NCI-H526 treated with DMSO at 0.1 percent for 48 hours (cell line): ENCODE data around the gene HSD11B2.

Source experiments
- DNase-seq: peaks from one replicate; lab custom pipeline; 2025; lab: John Stamatoyannopoulos, UW

Gene HSD11B2

GRCh38 chr16:67451704-67452435 is 20.9 kb downstream of the HSD11B2 start:
- no peak for DNase-seq

GRCh38 chr16:67454104-67454503 is 23.2 kb downstream of the HSD11B2 start:
- no peak for DNase-seq

- DNase-seq, result no peak
These were observed 23.9 kb downstream of the HSD11B2 start for GRCh38 chr16:67454852-67455251.

- DNase-seq, result no peak
These were observed 25.6 kb downstream of the HSD11B2 start for GRCh38 chr16:67456391-67457081.

- no peak for DNase-seq
These were observed 26.7 kb downstream of the HSD11B2 start for GRCh38 chr16:67457611-67458010.

- no peak for DNase-seq
These were observed 27.3 kb downstream of the HSD11B2 start for GRCh38 chr16:67458121-67458641.

- no peak for DNase-seq
These were observed 28.3 kb downstream of the HSD11B2 start for GRCh38 chr16:67459066-67459860.

GRCh38 chr16:67459861-67460150 is 28.9 kb downstream of the HSD11B2 start:
- no peak for DNase-seq

- DNase-seq, result no peak
These were observed 29.2 kb downstream of the HSD11B2 start for GRCh38 chr16:67460168-67460567.

GRCh38 chr16:67460961-67461360 is 30.0 kb downstream of the HSD11B2 start:
- DNase-seq, result no peak

GRCh38 chr16:67461600-67462278 is 30.8 kb downstream of the HSD11B2 start:
- no peak for DNase-seq

- no peak for DNase-seq
These were observed 31.3 kb downstream of the HSD11B2 start for GRCh38 chr16:67462279-67462655.

- no peak for DNase-seq
These were observed 32.1 kb downstream of the HSD11B2 start for GRCh38 chr16:67463059-67463458.

GRCh38 chr16:67463691-67464090 is 32.8 kb downstream of the HSD11B2 start:
- DNase-seq, result no peak

- no peak for DNase-seq
These were observed 33.6 kb downstream of the HSD11B2 start for GRCh38 chr16:67464565-67464964.

- no peak for DNase-seq
These were observed 35.7 kb downstream of the HSD11B2 start for GRCh38 chr16:67466581-67466980.

- DNase-seq, result no peak
These were observed 37.8 kb downstream of the HSD11B2 start for GRCh38 chr16:67468731-67469130.

GRCh38 chr16:67470359-67470758 is 39.4 kb downstream of the HSD11B2 start:
- DNase-seq, result no peak

GRCh38 chr16:67471758-67472384 is 41.0 kb downstream of the HSD11B2 start:
- no peak for DNase-seq

- no peak for DNase-seq
These were observed 43.9 kb downstream of the HSD11B2 start for GRCh38 chr16:67474551-67475455.
